RPMI8226 (cell line): Measurements from ENCODE around the gene EPB41L3.

ENCODE experiments used
- DNase-seq: peaks from one replicate; pipeline ENCODE4 v3.0.0-alpha.2; 2015

The EPB41L3 gene

DNA sequence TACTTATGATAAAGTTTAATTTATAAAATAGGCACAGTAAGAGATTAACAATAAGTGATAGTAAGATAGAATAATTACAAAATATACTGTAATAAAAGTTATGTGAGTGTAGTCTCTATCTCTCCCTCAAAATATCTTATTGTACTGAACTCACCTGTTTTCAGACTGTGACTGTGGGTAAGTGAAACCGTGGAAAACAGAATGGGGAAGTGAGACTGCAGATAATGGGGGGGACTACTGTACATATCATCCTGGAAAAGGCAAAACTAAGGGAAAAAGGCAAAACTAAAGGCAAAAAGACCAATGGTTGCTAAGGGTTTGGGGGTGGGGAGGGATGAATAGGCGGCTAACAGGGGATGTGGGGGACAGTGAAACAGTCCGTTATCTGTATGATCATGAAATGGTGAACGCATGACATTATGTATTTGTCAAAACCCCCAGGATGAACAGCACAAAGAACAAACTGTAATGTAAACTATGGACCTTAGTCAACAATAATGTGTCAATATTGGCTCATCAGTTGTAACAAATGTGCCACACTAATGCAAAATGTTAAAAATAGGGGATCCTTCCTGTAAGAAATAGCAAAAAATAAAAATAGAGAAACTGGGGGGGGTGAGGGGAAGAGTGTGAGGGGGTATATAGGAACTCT is 93.8 kb downstream of the EPB41L3 start:
- DNase-seq = no peak

DNA sequence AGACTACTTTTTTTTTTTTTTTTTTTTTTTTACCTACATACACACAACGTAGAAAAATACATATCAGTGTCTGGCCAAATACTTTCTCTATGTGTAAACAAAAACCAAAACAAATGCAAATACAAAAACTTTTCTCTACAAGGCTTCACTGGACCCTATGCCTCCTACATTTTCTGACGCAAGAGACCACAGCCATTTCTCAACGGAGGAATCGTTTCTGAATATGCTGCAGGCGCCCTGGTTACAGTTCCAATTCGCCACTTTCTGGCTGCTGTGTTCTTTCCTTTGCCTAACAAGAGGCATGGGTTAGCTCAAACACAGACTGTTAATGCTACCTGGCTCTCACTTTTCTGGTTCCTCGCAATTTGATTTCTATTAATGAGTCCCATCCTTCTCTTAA is 96.4 kb downstream of the EPB41L3 start:
- DNase-seq = no peak

DNA sequence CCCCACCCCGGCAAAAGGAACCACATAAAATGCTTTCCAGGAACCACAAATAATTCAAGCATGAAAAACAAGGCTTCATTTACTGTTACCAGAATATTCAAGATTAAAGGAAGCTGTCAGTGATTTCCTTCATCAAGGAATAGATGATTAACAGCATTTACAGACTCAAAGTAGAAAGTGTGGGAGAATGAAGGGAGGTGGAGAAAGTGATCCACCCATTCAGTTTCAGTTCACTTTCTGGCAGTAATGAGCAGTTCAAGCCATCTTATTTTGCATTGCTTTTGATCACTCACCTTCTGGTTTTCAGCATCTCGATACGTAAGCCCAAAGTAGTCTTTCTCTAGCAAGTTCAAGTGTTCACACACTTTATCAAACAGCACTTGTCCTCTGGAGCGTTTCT is 99.0 kb downstream of the EPB41L3 start:
- DNase-seq = no peak

DNA sequence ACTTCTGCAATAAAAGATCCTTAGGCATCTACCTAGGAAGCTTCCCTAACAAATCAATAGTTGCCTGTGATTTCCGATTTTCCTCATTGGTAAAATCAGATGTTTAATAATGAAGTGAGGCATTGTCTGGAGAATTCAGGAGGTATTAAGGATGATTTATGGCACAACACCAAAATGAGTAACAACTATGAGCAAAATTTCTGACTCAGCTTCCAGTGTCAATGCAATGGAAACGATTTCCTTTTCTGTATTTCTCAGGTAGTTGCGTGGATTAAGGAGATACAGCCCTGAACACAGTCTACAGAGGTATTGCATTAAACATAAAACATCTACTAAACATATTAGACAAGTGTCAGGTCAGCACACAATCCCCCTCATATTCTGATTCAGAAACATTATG is 99.5 kb downstream of the EPB41L3 start:
- DNase-seq = no peak

DNA sequence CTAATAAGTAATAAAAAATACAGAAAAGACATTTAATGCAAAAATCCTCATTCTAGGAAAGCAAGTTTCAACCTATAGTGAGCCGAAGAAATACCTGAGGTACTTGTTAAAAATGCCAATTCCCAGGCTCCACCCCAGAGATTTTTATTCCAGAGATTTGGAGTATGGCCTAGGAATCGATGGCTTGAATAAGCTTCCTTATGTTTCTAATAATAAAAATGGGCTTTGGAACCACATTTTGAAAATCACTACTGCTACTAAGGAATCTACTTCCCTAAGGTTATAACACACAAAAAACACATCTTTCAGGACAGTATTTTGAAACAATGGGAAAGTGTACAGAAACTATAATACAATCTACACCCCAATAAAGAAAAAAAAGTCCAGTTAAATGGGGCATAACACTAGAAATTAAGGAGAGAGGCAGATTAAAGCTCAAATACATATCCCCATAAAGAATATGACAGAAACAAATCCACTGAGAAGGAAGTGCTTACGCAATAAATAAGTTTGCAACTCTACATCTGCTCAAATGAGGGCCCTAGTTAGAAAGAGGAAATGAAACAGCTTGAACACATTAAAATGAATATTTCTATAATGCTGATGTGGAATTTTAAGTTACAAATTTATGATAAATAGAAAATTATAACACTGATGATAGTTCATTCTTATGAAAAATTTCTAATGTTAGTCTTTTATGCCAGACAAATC is 103.7 kb downstream of the EPB41L3 start:
- peak; percentile 54 for DNase-seq

DNA sequence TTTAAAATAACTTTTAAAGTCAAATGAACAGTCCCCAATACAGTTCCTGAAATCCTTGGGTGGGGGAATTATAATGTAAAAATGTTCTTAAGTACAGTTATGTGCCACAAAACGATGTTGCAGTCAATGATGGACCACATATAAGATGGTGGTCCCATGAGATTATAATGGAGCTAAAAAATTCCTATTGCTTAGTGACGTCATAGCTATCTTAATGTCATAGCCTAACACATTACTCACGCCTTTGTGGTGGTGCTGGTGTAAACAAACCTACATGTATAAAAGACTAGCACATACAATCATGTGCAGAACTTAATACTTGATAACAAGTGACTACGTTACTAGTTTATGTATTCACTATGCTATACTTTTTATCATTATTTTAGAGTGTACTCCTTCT is 109.4 kb downstream of the EPB41L3 start:
- DNase-seq = no peak

DNA sequence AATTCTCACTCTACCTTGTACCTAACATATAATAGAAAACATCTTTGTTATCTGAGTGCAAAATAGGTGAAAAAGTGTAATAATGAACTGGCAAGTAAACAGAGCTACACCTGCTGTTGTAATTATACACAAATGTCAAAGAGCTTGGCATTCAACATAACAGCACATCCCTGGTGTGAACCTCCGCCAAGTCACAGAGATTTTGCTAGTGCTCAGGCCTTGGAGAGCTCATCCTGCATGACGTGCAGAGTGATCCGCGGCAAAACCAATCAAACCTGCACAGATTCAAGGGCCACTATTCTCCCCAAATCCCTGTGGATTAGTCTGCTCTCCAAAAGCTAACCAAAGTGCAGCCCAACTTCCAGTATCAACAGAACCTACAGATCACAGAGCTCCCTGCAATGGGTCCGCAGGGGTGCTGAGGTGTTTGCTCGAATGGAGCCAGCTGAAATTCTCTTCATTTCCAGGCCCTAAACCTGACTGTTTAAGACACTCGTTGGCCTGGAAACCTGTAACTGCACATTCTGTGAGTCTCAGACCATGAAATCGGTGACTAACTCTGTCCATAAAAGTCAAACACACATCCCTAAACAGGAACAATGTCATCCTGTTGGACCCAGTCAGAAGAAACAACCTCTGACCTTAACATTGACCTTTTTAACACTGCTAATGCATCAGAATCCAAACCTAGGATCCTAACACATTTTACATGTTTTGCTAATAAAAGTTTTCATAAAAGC is 111.8 kb downstream of the EPB41L3 start:
- DNase-seq = no peak

DNA sequence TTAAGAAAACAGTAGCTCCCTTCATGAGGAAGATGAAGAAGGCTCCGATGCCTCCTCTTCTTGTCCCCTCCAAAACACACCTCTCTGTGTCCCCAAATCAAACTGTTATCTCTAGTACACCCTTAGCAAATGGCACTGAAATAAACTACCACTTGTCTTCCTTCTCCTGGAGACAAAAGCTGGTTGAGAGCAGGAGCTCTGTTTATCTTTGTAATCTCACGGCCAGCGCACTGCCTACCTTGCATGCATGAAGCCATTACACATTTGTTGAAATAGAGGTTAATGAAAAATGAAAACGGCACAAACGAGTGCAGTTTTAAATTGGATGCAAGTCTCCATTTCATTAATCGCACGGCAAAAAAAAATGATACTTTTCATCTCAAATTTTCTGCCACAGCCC is 113.7 kb downstream of the EPB41L3 start:
- no peak for DNase-seq

DNA sequence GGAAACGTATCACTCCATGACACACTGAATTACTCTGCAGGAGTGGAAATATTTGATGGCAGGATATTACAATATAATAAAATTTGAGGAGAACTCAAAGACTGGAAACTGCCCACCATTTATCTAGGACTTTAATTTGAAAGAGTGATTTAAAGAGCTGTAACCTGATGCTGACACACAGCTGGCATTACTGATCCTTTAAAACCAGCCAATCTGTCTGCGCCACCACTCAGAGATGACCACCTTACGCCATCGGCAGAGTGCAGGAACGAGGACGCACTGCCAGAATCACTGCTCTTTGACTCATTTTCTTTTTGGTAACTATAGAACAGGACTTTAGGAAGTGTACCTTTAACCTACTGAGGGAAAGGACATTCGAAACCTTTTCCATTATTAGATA is 114.1 kb downstream of the EPB41L3 start:
- DNase-seq = no peak

DNA sequence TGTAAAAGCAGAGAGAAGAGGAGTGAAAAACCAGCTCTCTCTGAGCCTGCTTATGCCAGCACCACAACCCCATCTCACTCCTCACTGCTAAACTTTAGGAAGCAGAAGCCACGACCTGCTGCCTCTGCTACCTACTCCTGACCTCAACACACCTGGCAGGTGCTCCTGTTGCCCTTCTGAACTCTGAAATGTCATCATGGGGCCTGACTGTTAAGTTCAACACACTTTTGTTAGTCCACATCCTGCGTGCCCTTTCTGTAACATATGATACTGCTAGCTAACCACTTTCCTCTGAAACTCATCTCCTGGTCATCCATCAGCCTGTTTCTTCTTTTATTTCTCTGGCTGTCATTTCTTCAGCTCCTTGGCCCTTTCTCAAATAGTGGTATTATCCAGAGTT is 118.1 kb downstream of the EPB41L3 start:
- peak; percentile 85 for DNase-seq

DNA sequence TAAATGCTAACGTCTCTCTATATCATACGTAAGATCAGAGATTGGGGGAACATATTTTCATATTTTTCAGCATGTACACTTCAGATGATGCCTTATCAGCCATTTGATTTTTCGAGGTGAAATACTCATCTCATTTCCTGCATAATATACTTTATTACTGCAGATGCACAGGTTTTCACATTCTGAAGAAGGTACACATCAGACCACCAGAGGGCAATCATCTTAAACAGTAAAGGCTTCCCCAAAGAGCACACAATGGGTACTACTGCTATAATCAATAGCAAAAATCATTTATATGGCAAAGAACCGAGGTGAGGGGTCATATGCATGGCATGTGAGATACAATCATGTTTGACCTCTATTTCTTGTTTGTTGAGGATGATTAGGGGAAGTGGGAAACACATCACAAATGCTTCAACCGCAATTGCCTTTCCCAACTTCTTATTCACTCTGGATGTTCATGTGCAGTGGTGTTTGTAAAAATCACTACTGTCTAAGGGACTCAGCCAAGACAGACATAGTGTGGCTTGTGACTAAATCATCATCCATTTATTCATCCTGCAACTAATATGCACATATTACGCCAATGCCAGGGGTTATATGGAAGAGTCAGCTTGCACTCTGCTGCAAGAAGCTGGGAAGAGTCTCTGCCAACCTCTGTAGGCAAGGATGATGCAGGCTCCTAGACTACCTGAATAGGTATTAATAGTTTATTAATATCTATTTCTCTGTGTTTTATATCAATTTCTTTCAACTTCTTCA is 118.7 kb downstream of the EPB41L3 start:
- peak; percentile 68 for DNase-seq

DNA sequence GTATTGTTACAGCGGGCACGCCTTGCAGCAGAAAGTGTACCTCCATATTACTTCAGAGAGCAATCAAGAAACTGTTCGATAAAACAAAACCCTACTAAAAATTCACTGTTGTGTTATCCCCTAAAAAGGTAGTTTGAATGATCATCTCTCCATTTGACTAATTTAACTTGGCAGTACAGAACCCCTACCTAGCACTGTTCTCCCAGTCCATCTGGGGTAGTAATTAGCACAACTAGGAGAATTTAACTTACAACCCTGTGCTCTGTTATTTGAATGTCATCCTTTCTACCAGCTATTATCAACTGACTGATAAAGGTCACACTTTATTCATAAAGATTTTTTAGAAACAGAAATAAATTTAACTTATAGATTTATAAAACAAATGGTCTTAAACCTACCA is 121.2 kb downstream of the EPB41L3 start:
- DNase-seq = no peak

DNA sequence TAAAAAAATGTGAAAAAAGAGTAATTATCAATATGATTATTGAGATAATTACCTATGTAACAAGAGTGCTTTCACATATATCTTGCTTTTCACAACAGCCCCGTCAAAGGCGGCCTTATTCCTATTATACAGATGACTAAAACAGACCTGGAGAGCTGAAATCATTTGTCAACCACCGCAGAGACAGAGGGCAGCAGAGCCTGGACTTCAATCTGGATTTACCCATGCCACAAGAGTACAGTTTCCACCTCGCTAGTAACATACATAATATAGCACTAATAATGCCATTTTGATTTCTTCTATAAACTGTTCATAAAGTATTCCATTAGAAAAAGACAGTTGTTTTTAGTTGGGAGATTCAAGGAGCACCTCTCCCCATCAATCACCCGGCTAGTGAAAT is 121.8 kb downstream of the EPB41L3 start:
- DNase-seq = no peak

DNA sequence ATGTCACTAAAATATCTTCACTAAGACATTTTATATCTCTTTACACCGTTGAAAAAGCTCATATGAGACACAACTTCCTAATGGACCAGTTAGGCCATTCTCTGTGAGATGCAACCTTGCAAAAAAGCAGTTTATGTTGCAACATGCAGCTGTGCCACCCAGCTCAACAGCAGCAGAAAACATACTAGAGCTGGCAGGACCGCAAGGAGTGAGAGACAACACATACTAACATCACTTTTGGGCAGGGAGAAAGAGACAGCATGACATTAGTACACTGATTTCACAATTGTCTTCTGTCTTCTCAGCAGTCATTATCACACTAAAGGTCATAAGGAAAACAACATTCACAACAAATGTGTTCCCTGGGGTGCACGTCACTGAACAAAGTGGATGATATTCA is 122.9 kb downstream of the EPB41L3 start:
- DNase-seq = peak; percentile 56

DNA sequence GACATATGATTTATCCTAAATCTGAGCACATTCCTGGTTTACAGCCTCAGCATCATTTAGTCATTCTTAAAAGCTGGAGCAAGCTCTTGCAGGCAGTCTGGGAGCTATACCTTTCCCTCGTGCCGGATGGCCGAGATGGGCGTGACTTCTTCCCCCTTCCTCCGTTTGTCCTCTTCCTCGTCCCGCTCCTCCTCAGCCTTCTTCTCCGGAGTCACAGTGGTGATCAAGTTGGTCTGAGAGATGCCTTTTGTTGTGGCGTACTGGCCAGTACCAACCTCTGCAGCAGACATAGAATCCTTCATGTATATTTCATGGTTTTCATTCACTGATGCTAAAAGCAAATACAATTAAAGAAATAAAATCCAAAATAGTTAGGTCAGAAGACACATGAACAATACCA is 124.2 kb downstream of the EPB41L3 start:
- DNase-seq = no peak

DNA sequence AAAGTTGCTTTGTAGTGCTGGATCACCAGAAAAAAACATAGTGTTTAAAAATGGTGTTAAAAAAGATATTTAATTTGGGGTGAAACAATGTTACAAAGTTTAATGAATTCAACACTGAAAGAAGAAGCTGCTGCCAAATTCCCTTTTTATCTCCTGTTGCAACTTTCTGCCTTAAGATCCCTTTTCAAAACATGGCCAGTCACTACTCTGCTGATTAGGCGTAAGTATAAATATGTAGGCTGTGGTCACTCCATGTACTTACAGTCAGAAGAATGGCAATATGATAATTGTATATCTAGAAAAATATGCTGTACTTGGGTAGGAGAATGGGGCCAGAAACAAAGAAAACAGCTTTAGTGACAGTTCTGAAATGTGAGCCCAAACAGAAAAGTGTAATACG is 124.8 kb downstream of the EPB41L3 start:
- no peak for DNase-seq

DNA sequence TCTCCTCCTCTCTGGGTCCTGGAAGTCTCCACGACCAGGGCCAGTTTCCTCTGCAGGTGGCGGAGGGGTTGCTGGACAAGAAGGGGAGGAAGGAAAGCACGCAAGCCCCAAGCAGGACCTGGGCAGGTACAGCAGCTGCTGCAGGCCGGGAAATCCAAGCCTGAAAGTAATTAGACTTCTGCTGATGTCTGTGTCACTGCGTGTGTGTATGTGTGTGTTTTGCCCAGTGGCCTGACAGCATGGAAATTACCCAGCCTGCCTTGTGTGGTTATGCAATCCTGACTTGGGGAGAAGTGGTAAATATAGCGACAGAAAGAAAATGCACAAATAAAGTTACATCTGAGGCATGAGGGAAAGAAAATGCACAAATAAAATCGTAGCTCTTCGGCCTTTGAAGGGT is 126.5 kb downstream of the EPB41L3 start:
- peak; percentile 74 for DNase-seq

DNA sequence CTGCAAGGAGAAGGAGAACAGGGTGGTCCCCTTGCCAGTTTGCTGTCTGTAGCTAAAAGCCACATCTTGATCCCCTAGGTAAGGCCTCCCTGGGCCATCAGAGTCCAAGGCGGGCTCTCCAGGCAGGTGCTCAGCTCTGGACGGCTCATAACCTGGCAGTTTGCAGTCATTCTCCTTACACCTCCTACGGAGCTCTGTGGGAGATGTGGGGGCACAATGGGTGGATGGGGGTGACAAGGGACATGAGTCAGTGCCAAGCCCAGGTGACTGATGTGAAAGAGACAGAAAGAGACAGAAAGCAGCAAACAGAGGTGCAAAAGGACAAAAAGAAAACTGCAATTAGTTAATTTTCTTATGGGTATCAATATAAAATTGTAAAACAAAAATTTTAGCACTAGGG is 127.7 kb downstream of the EPB41L3 start:
- no peak for DNase-seq

DNA sequence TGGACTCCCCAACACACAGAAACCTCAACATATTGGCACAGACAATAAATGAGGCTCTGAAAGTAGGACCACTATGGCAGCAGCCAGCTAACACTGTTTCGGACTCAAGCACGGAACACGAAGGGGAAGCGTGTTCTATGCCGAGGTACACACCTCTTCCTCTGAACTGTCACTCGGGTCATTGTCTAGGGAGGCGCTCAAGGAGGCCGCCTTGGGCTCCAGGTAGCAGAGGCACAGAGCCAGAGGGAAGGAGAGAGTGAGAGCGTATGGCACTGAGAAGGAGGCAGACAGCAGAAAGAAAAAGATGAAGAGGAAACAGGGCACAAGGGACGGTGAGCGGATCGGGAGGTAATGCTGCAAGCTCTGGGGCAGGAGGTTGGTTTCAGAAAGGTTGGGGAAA is 128.1 kb downstream of the EPB41L3 start:
- DNase-seq = no peak

DNA sequence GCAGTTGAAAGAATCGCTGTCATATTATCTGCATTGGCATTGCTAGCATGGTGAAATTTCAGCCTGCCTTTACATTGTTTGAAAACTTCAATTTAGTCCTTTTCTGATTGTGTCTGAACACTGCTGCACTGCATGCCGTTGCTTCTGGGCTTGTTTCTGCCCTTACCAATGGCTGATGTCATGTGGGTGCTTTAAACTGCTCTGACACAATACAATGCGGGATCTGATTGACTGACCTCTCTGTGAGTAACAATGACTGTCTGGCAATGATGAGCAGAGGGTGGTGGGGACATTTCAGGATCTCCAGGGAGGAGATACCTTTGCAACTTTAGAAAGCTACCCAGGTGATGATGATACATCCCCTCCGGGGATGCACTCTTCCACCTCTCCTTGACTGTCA is 128.8 kb downstream of the EPB41L3 start:
- no peak for DNase-seq

DNA sequence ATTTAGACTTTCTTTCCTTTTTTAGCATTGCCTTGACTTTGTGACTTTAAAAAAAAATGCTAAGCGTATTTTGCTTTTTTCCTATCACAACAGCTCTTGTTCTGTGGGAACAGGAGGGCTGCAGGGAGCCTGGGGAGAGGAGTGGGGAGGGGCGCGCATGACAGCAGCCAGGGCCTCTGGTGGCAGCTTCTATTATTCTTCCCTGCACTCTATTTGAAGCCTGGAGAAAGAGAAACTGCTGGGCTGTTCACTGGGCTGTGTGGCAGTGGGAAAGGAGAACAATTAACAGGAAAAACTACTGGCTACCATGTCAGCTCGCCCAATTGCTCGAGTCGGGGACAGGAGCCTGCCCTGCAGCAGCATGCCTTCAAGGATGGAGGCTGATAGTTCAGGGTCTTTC is 129.3 kb downstream of the EPB41L3 start:
- no peak for DNase-seq

DNA sequence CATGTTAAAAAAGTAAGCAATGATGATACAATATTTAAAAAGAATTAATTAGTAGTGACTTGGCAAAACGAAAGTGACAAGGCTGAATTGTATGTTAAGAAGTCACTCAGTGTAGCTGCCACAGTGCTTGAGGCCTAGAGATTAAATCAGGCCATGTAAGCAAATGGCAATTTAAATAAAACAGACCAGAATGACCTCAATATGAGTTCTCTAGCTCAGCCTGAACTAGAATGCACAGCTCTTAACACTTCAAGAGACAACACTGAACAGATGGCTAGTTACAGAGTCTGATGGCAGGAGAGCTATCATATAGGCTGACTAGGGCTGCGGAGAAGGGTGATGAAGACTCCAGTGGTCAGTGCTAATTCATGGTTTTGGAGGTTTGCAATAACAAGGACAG is 130.3 kb downstream of the EPB41L3 start:
- no peak for DNase-seq

DNA sequence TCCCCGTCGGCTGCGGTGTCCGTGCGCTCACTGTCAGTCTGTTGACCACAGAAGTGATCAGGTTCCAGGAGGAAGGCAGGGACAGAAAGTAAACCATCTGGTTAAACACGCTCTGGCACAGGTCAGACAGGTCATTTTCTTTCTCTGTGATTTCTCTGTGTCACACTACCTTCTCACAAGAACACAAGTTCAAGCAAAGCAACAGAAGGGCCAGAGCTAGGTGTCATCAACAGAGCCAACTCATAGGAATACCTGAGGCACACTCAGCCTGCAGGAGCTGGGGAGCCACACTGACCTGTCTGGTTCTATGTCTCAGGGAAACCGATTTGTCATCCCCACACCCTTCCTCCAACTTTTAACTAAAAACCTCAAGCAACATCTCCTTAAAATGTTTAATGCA is 133.2 kb downstream of the EPB41L3 start:
- DNase-seq = no peak

DNA sequence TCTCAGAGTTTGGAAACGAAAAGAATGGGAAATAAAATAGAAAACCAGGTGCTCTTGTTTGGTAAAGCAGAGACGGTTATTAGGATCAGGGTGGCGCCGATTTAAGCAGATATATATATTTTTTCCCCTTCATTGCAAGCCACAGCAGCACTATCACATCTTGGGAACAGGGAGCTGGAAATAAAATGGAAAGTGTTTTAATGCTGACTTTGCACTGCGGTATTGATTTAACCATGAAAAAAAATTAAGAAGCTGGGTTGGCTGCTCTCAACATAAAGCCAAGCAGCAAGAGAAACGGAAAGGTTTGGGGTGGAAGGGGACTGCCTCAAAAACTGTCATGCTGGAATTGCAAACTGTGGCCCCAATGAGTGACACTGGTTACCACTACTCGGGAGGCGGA is 145.5 kb downstream of the EPB41L3 start:
- no peak for DNase-seq
